HG03442 (cell line): ENCODE measurements around the gene VWDE.

ENCODE experiments used
- ATAC-seq: cut with Tn5 transposase; IDR thresholded peaks from one replicate; pipeline ENCODE4 v1.9.1; 2021; ENCODE audit warnings: mild to moderate bottlenecking, moderate library complexity; ENCODE audit not compliant: unreplicated experiment

Gene VWDE

GRCh38 chr7:12291870-12292269 lies 111.8 kb downstream of the VWDE start:
- ATAC-seq = peak; percentile 60

DNA sequence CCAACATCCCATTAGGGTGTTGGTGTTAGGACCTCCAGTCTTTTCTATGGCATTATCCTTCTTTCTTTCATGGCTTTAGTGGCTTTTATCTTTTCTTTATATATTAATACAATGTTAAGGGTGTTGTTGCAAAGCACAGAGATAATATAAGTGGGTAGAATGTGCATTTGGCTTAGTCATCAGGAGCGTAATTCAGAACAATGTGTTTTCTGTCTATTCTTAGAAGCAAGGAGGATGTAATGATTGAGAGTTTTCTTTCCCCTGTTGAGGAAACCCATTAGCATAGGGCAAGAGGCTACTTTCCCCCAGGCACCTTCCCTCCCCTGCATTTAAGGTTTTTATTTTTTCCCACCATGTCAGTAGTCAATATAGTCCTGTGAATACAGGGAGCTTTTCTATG lies 112.9 kb downstream of the VWDE start:
- ATAC-seq = no peak

DNA sequence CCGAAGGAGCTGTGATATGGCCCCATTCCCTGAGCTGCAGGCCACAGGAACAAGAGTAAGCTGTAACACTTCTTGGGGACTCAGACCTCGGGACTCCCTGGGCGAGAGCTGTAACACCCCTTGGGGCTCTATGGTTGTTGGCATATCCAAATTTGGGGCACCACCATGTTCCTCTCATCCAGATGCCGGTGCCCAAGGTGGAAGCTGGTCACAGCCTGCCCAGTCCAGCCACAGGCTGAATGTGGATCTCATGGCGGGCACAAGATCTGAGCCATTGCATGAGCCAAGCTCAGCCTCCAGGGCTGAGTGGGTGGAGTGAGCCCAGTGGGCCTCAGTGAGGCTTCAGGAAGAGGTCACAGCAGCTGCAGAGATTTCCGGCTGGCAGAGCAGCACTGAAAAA lies 113.7 kb downstream of the VWDE start:
- ATAC-seq = no peak

- ATAC-seq = no peak
These were observed 115.8 kb downstream of the VWDE start for GRCh38 chr7:12287901-12288300.

- no peak for ATAC-seq
These were observed 122.6 kb downstream of the VWDE start for GRCh38 chr7:12281038-12281437.
